ENCODE data around the gene C12orf42.

The C12orf42 gene

DNA sequence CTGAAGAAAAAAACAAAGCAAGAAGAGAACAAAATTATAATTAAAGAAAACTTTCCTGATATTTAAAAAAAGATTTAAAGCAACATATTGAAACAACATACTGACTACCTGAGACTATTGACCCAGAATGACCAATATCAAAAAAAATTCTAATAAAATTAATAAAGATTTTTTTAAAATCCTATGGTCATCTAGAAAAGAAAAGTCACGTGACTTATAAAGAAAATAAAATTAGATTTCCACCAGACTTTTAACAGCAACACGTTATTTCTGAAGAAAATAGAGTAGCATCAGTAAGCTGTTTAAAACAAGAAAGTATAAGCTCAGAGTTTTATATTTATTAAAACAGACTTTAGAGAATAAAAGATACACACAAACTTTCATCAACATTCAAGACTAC lies 238.0 kb downstream of the C12orf42 start:
- H3K27ac ChIP-seq (ENCODE audit: low read length), result no peak overlapping the region
- no peaks in the 10 kb centered on the region for H3K9me3 ChIP-seq (ENCODE audit: insufficient read depth, low read length, severe bottlenecking)
- TF ChIP-seq EZH2 (IDR thresholded peaks at IDR 0.05; ENCODE audit: borderline replicate concordance, low read depth, low read length, severe bottlenecking), result no peak
- TF ChIP-seq, protein P1, sequence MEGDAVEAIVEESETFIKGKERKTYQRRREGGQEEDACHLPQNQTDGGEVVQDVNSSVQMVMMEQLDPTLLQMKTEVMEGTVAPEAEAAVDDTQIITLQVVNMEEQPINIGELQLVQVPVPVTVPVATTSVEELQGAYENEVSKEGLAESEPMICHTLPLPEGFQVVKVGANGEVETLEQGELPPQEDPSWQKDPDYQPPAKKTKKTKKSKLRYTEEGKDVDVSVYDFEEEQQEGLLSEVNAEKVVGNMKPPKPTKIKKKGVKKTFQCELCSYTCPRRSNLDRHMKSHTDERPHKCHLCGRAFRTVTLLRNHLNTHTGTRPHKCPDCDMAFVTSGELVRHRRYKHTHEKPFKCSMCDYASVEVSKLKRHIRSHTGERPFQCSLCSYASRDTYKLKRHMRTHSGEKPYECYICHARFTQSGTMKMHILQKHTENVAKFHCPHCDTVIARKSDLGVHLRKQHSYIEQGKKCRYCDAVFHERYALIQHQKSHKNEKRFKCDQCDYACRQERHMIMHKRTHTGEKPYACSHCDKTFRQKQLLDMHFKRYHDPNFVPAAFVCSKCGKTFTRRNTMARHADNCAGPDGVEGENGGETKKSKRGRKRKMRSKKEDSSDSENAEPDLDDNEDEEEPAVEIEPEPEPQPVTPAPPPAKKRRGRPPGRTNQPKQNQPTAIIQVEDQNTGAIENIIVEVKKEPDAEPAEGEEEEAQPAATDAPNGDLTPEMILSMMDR (IDR thresholded peaks at IDR 0.05; ENCODE audit: borderline replicate concordance, extremely low read depth, low read length, poor library complexity, severe bottlenecking), result no peak

More for the DNA sequence above, 238.0 kb downstream of the C12orf42 start:
- Histone ChIP-seq H3K36me3 (ENCODE audit: insufficient read depth, low read length) (no peaks in the 10 kb centered on the region), H3K4me2 (ENCODE audit: insufficient read depth, low read length) (no peak overlapping the region), H3K9ac (ENCODE audit: low read depth, low read length) (no peak overlapping the region), H3K4me3 (ENCODE audit: low read depth in 1 of 2, low read length in 2 of 2) (no peak overlapping the region), H2AFZ (ENCODE audit: low read depth, low read length) (no peak overlapping the region), H3K79me2 (ENCODE audit: insufficient read depth, low read length) (no peaks in the 10 kb centered on the region), H3K27me3 (ENCODE audit: insufficient read depth, low read length, poor library complexity) (no peaks in the 10 kb centered on the region), H3K4me1 (ENCODE audit: insufficient read depth, low read length) (no peaks in the 10 kb centered on the region), H4K20me1 (ENCODE audit: insufficient read depth, low read length) (no peaks in the 10 kb centered on the region)
- DNase-seq (no peak), ATAC-seq (ENCODE audit: insufficient read depth, low read depth) (no peak)
